Measurements from ENCODE around the gene CMSS1.

The CMSS1 gene

DNA sequence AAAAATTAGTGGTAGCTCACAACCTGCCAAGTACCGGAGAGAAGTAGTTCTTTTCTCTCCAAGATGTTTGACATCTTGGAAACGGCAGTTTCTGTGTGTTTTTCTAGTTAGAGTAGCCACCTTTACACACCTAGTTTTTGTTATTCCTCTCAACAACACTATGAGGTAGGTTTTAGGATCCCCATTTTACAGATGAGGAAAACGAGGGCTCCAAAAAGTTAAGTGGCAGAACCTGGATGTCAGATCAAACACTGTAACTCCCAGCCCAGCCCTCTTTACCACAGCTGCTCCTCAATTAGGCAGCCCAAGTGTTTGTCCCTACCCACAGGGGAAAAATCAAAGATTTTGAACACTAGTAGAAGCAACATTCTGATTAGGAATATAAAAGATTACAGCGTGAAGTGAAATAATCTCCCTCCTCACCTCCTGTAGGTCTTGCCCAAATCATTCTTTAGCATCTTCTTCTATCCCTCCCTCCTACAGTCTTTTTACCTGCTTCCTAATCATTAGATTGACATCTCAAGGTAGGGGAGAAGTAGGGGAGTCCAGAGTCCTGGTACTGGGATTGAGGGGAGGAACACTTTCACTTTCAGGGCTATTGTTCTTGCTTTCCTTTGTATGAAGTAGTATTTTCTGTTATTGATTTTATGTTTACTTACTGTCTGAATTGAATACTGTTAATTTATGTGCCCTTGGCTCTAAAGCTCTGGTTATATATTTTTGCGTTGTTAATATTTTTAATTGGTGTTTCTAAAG lies 142.6 kb downstream of the CMSS1 start:
- DNase-seq (ENCODE audit: low read depth in 2 of 2), result no peak

DNA sequence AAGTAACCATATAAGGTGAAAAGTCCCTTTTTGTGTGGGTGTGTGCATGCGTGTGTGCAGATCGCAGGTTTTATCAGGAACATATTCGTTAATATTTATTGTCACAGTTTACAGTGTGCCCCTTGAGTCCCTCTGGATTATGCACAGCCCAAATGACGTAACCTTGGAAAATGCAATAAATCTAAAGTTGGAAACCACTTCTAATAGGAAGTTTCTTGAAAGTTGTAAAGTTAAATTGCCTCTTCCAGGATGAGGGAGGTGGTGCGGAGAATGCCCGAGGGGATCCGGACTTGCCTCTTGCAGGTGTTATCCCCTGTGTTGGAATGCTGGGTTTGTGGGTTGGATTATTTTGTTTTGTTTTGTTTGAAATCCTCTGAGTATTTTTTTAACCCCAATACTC lies 143.3 kb downstream of the CMSS1 start:
- no peak for DNase-seq (ENCODE audit: low read depth in 2 of 2)

DNA sequence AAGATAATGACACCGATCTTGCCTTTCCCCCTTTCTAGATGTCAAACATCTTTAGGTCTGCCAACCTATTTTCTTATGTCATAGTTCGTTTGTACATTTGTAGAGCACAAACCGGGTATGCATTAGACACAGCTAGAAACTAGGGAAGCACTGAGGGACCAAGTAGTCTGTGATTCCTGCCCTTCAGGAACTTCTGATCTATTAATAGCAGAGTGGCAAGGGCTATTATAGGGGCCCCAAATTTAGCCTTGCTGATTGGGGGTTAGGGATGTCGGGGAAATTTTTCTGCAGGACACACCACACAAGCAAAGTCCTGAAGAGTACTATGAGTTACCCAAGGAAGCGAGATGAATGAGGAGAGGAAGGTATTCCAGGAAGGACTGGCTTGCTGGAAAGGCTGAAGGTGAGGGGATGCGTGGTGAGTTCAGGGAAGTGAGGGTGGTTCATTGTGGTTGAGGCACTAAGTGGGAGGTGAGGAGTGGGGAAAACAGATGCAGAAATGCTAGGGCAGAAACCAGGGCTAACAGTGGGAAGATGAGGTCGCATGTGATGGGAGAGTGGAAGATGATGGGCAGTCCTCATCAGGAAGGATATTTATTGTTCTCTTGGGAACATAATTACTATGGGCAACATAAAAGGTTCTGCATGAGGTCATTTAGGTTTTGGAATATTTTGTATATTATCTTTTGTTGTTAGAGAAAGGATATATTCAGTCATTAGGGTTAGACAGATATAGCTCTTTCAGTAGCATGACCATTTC lies 144.3 kb downstream of the CMSS1 start:
- DNase-seq (ENCODE audit: low read depth in 2 of 2), result no peak

DNA sequence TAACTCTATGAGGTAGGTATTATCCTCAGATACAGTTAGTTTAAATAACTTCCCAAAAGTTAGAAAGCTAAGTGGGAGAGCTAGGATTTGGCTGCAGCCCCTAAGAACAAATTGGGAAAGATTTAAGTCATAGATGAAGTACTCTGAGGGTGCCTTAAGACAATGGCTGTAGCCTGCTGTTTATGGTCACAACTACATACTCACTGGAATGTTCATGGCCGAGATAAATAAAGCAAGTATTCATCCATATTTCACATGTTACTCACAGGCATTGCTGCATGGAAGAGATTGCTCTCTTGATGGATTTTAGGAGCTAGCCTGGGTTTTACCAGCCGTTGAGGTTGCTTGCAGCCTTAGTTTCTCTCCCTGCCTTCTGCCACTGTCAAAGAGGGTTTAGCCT lies 145.0 kb downstream of the CMSS1 start:
- no peak for DNase-seq (ENCODE audit: low read depth in 2 of 2)

DNA sequence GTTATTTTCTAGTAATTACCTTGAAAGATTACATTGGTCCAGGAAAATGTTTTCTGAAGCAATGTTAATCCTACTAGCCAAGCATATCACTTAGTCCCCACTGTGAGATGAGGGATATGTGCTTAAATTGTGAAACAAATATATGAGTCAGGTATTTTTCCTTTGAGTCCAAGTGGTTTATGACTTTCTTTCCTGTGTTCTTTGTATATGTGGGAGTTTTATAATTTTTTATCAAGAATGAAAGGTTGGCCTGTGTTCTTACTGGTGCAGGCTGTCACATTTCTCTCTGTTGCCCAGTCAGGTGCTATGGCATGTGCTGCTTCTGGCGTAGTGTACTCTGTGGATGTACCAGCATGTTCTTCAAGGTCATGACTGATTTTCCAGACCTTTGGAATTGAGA lies 147.4 kb downstream of the CMSS1 start:
- DNase-seq (ENCODE audit: low read depth in 2 of 2), result no peak

DNA sequence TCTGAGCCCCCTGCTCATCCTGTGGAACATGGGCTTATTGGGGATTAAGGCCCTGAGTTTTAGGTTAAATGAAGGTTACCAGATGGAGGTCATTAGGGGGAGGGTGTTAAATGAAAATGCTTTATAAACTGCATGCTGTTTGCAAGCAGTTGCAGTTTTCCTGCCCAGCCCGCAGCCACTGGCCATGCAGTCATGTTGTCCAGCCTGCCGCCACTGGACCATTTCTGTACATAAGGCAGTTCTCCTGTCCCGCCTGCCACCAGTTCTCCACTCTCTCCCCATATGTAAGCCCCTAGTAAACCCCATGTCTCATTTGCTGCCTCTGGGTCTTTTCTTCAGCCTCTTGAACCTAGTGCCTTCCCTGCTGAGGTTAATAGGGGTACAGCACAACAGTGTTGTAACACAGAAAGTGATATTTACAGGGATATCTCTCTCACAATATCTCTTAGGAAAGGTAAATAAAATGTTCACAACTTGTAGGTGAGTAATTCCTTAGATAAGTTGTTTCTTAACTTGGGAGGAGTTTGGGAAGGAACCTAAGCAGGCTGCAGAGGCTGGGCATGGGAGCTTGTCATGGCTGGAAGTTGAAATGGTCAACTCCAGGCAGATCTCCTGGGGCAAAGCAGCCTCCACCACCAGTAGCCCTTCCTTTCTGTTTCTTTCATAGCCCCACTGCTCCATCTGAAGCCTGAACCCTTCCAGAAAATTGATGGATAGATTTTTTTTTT lies 148.2 kb downstream of the CMSS1 start:
- DNase-seq (ENCODE audit: low read depth in 2 of 2), result no peak

DNA sequence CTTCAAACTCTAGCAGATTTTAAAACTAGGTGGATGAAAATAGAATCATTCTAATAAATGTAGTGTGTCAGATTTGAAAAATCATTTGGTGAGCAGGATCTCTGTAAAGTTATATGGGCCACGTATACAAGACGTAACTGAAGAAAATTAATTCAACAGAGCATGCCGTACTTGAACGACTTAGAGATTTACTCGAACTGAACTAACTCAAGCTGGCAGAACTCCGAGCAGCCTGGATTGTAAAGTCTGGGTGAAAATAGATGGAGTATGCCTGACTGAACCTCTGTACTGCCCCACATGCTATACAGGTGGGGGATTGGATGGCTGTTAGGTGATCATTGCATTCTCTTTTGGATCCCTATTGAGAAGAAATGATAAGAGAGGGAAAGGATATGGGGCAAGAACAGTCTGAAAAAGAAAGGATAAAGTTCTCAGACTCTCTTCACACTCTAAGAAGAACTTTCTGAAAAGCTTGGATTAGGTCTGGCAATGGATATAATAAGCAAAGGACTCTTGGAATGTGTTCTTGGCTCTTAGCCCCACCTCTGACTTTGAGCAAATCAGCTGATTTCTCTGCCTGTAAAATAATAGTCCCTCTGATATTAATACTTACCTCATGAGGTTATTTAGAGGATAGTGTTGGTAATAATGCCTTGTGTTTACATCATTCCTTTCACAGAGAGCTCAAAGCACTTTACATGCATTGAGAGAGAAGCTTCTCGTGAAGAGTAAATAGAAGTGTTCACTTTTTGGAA lies 149.2 kb downstream of the CMSS1 start:
- DNase-seq (ENCODE audit: low read depth in 2 of 2), result no peak

DNA sequence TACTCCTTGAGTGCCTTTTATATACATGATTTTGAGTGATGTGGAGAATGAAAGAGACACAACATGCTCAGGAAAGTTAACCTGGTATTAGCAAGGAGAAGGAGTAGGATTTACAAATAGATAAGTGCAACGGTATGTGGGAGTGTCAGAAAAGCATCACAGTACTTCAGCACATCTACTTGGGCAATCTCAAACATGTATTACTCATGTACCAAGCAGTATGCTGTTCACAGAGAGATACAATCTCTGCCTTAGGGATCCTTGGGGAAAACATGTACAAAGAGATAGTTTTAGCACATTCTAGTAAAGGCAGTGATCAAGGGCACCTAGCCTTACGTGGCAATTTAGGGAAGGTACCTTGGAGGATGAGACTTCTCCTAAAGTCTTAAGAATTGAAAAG lies 150.1 kb downstream of the CMSS1 start:
- DNase-seq (ENCODE audit: low read depth in 2 of 2), result no peak

DNA sequence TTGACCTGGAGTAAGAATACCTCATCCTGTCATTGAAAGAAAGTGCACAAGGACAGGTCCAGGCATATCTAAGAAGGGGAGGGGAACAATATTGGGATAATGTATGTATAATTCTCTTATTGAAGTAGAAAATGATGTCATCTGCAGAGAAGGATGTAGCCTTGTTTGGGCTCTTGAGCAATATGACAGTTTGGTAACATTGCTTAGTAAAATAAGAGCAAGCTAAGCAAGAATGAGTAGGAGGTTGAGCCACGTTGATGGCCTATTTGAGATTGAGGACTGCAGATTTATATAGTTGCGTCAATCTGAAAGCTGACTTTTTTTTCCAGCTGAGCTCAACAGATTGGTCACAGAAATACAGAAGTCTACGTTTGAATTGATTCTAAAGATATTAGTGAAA lies 151.5 kb downstream of the CMSS1 start:
- no peak for DNase-seq (ENCODE audit: low read depth in 2 of 2)

DNA sequence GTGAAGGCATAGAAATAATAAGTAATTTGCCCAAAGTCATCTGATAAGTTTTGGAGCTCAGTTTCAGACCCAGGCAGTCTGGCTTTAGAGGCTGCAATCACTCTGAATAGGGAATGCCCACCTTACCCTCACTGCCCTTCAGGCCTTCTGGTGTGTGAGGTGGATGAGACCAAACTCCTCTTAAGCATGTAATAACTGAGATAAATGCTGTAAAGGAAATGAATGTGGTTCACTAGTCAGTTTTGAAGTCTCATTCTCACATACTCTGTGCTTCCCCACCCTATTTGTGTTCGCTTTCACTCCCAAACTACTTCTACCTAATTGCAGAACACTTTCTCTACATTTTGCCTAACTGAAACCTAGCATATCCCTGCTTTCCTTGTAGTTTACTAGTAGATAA lies 152.5 kb downstream of the CMSS1 start:
- DNase-seq (ENCODE audit: low read depth in 2 of 2), result no peak

DNA sequence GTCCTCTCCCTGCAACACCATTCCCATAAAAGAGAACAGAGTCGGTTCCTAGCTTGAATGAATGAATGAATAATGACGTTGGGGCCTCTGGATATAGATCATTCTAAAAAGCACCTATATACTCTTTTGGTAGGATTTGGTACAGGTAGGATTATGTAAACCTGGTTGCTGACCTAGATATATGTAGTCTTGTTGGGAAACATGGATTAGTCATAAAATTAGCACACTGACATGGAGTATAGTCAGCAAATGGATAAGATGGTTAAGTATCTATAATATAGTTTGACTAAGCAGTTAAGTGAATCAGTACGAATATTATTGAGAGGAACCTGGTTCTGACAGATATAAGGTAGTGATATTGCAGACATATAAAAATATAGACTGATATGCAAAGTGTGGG lies 154.1 kb downstream of the CMSS1 start:
- no peak for DNase-seq (ENCODE audit: low read depth in 2 of 2)

DNA sequence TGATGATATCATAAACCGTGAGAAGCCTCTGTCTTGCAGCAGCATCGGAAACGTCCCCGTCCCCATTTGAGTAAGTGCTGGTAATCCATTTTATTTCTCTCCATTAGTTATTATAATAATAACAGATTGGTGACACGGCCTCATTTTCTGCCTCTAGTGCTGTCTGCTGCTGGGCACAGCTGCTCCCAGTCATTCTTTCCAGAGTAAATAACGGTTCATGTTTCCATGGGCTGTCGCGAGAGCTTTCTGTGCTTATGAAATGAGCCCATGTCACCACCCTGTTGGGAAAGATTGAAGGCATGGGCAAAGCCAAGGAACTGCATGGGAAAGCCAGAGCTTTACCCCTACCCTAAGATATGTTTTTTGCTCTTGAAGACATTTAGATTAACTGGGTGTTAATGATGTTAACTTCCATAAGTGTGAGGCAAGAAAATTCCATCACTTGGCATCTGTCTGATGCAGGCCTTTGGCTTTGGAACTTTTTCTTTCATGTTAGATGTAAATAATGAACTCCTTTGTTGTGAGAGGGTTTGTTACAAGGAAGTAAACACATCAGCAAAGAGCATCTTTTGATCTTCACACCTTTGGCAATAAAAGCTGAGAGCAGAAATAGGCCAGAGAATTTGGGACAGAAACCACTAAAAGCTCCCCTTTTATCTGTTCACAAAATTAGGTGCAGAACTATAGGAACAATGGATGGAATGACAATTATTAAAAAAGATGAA lies 154.9 kb downstream of the CMSS1 start:
- no peak for DNase-seq (ENCODE audit: low read depth in 2 of 2)

DNA sequence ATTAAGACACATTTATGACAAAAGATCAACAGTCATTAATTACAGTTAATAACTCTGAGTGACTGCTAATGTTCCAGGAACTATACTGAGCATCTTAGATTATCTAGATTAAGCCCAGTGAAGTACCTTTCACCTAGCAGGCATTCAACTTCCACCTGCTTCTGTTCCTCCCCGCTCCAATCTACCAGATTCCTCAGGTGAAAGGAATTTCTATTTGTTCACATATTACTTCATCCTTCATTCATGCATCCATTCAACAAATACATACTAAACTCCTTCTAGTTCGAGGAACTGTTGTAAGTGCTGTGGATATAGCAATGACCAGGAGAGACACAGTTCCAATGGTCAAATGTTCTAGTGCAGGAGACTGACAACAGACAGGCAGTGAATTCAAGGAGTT lies 157.3 kb downstream of the CMSS1 start:
- no peak for DNase-seq (ENCODE audit: low read depth in 2 of 2)

DNA sequence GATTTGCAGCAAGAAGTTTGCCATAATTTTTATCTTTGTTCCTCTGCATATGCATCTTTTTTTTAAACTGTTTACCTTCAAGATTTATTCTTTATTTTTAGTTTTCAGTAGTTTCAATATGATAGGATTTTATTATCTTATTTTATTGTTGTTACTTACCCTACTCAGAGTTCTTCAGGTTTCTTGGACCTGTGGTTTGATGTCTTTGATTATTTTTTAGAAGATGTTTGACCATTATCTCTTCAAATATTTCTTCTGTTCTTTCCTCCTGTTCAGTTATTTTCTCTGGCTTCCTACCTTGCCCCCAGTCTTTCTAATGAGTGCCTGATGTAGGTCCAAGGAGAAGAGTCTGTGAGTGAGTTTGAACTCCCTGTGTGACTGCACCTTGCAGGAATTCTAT lies 158.9 kb downstream of the CMSS1 start:
- no peak for DNase-seq (ENCODE audit: low read depth in 2 of 2)

DNA sequence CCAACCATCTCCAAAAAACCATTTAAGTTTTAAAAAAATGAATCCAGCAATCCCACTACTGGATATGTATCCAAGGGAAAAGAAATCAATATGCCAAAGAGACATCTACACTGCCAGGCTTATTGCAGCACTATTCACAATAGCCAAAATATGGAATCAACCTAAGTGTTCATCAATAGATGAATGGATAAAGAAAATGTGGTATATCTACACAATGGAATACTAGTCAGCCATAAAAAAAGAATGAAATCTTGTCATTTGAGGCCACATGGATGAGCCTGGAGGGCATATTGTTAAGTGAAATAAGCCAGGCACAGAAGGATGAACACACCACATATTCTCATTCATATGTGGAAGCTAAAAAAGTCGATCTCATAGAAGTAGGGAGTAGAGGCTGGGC lies 160.6 kb downstream of the CMSS1 start:
- DNase-seq (ENCODE audit: low read depth in 2 of 2), result no peak

DNA sequence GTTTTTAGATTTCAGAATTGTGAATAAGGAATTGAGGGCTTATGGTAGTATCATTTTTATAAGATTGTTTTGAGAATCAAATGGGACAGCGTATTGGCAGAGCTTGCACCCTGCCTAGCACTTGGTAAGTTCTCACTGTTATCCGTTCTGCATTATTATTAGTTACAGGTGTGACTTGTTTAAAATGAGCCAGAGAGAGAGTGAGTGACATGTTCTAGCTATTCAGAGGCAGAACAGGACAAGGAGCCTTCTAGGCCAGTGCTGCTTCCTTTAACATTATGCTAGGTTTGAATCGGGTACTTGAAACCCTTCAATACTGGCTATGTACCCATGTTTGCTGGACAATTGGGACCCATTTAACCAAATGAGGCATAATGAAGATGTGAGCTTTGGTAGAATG lies 162.9 kb downstream of the CMSS1 start:
- DNase-seq (ENCODE audit: low read depth in 2 of 2), result no peak

DNA sequence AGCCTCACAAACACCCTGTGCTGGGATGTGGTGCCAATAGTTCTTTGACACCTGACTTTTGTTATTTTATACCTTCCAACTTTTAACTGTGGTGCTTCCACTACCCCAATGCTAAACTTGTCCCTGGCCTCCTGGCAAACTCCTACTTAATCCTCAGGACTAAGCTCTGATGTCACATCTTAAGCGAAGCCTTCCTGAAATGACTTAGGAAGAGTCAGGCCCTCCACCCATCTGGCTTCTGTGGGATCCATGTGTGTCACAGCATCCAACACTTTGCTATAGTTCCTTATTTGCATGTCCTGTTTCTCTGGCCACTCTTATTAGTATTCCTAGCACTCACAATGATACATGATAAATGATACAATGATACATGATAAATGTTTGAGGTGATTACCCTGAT lies 163.5 kb downstream of the CMSS1 start:
- no peak for DNase-seq (ENCODE audit: low read depth in 2 of 2)

DNA sequence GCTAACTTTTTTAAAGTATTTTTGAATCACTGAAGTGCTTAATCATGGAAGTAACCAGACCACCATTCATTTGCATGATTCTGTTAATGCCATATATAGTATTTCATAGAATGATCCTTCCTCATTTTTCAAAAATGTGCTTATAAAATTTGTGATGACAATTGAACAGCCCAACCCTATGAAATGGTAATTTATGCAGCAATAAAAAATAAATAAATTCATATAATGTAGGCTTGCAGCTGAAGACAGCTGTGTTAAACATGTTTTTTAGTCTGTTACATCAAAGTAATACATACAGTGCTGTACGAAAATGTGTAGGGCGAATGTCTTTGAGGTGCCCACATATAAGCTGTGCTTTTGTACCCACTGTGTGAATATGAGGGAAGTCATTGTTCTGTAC lies 165.0 kb downstream of the CMSS1 start:
- DNase-seq (ENCODE audit: low read depth in 2 of 2), result no peak

DNA sequence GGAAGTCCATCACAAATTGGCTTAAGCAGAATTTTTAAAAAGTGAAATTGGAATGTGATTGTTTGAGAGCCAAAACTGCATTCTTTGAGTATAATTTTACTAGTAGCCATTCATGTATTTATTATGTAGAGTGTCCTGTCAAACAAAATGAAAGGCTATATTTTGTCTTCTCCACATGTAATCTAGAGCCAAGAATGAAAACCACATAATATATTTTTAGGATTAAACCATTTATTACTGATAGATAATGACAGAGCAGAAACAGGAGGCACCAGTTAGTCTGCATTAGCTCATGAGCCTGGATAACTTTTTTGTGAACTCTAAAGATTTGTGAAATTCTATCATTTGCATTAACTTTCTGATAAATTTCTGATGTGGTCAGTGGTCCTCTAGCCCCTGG lies 166.5 kb downstream of the CMSS1 start:
- DNase-seq (ENCODE audit: low read depth in 2 of 2), result no peak

DNA sequence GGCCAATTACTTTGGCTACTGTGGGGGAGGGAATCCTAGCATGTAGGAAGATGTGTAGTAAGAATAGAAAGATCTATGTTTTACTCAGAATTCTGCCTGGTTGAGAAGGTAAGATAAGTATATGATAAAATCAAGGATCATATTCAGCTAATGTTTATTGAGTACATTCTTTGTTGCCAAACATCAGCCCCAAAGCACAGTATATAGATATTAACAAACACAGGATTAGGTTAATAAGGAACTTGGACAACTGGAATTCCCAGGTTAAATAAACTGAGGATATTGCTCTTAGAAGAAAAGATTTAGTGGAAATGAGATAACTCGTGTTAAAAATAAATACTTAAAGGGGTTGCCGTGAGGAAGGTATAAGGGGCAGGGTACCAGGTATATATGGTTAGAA lies 167.0 kb downstream of the CMSS1 start:
- DNase-seq (ENCODE audit: low read depth in 2 of 2), result no peak

DNA sequence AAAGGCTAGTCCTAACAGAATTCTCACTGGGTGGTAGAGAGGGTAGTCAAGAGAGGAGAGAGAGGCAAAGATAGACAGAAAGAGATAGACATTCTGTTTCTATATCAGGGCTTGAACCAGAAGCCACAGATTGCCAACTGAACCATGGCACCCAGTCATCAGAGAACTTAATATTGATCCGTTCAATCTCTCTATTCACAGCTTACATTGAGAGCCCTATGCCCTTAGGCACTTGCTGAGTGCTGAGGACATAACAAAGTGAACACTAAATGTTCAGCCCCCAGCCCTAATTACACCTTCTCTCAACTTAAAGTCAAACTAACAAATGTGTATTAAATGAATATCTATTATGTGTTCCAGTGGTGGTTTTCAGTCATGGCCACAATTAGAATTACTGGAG lies 172.5 kb downstream of the CMSS1 start:
- DNase-seq (ENCODE audit: low read depth in 2 of 2), result no peak

DNA sequence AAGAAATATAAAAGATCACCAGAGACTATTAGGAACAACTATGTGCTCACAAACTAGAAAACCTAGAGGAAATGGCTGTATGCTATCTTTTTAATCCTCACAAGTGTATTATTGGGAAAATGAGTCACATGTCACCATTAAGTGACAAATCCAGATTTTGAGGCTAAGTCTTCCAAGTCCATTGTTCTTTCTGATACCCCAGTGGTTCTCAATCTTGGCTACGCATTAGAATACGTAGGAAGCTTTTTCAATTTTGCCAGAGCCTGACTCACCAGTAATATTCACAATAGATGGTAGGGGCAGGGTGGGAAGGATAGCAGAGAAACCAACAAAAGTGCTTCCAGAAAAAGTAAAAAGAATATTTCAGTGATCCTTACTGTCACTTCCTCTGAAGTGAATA lies 179.6 kb downstream of the CMSS1 start:
- DNase-seq (ENCODE audit: low read depth in 2 of 2), result no peak
